Fibroblast of skin of right biceps (primary cell): ENCODE measurements around the gene WDFY3.

Source experiments
- DNase-seq: peaks from one replicate; pipeline ENCODE4 v3.0.0-alpha.2; 2013

Gene WDFY3

GRCh38 chr4:84661191-84661939, 305.1 kb downstream of the WDFY3 start:
- no peak for DNase-seq

- no peak for DNase-seq
Observed at GRCh38 chr4:84660606-84661005, 305.9 kb downstream of the WDFY3 start.

GRCh38 chr4:84652478-84652877, 314.0 kb downstream of the WDFY3 start:
- DNase-seq: no peak

DNA sequence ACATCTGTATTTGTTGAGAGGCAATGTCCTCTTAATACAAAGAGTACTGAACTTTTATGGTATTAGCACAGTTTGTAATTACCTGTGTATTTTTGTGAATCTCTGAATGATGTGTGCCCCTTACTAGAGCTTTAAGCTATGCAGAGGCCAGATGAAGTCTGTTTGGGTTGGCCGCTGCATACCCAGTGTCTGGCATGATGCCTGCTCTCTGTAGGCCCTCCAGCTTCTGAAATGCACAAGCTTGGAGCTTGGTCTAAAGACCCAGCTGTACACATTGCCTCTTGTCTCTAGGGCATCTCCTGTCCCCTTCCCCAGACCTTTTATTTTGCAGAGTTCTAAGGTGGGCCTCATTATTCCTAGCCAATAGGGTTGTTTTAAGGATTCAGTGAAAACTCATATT, 315.0 kb downstream of the WDFY3 start:
- DNase-seq: no peak

DNA sequence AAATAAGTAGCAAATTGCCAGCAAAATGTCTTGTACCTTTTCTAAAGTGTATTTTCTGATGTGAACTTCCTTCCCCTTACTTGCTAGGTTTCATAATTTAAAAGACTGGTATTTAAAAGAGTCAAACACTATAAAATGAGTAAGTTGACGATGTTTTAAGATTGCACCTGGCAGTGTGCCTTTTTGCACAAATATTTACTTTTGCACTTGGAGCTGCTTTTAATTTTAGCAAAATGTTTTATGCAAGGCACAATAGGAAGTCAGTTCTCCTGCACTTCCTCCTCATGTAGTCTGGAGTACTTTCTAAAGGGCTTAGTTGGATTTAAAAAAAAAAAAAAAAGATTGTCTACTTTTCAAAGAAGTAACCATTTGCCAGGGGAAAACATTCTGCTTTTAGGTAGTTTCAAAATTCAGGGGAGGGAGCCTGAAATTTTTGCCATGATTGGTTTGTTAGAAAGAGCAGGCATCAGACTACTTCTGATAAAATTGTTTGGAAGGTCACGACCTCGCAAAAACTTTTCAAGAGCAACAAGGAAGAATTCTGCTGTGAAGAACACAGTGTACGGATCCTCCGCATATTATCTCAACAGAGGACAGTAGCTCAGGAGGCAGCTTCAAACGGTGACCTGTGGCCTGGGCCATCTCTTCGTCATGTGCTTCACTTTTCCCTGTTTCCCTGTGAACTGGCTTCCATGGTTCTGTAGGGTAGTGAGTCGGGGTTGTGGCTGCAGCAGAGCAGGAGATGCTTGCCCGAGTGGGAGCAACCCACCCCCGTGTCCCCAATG, 317.4 kb downstream of the WDFY3 start:
- DNase-seq: no peak

GRCh38 chr4:84648178-84648577, 318.3 kb downstream of the WDFY3 start:
- no peak for DNase-seq

GRCh38 chr4:84647312-84647884, 319.1 kb downstream of the WDFY3 start:
- no peak for DNase-seq

GRCh38 chr4:84644087-84644486, 322.4 kb downstream of the WDFY3 start:
- no peak for DNase-seq

GRCh38 chr4:84639145-84639544, 327.3 kb downstream of the WDFY3 start:
- DNase-seq: no peak

GRCh38 chr4:84638092-84638491, 328.4 kb downstream of the WDFY3 start:
- DNase-seq: no peak

- no peak for DNase-seq
Observed at GRCh38 chr4:84634961-84635360, 331.5 kb downstream of the WDFY3 start.

DNA sequence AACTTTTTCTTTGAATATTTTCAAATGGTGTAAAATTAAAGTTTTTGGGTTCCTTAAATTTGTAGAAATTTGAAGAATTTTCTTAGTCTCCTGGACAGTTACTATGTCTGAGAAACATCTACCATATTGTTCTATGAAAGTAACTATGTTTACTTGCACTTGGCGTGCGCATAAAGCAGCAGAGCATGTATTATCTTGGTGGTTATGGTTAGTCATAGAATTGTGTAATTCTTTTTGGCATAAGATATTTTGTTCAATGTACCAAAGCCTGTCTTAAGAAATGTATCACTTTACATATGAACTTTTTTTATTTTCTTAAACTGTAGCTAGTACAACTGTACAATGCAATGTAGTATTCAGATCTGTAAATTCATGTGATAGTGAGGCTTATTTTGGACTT, 334.4 kb downstream of the WDFY3 start:
- peak; percentile 38 for DNase-seq

GRCh38 chr4:84631573-84631972, 334.9 kb downstream of the WDFY3 start:
- no peak for DNase-seq

DNA sequence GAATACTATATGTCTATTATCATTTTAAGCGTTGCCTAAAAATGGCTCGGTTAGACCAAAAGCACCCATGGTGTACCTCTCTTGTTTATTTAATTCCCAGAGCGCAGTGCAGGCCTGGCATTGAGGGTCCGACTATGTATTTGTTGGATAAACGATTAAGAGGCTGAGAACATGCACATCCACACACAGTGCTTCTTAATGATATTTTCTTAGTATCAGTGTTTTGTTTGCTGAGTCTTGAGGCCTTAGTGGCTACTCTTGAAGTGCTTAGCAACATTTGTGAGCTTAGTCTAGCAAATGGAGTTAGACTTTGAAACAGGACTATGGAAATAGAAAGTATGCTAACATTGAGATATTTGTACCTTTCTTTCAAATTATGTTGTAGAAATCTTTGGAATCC, 339.8 kb downstream of the WDFY3 start:
- DNase-seq: no peak

DNA sequence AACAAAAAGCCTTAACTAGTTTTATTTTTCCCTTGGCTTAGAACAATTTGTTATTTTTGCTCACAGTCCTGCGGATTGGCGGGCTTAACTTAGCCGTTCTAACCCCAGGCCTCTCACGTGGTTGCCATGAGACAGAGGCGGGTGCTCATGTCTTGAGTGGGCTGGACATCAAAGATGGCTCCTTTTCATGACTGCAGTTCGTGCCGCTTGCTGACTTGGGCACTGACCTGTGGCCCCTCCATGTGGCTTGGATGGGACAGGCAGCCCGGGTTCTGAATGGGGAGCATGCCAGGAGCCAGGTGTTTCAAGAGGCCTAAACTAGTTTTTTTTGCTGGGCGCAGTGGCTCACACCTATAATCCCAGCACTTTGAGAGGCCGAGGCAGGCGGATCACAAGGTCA, 342.8 kb downstream of the WDFY3 start:
- no peak for DNase-seq

DNA sequence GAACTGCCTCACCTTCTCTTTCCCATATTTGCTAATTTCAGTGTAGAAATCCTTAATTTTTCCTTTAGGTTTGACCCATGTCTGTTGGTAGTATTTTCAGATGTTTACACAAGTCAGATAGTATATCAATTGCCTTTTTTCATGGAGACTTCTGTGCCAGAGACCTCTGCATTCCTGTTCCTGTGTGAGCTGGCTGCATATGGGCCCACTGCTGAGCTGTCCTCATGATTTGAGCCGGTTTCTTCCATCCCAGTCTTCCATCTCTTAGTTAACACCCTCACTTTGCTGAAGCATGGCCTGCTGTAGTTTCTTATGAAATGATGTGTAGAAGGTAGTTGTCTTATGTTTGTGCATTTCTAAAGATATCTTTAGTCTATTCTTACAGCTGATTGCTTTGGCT, 343.5 kb downstream of the WDFY3 start:
- DNase-seq: no peak
